ENCODE data around the gene AIPL1.

DNA sequence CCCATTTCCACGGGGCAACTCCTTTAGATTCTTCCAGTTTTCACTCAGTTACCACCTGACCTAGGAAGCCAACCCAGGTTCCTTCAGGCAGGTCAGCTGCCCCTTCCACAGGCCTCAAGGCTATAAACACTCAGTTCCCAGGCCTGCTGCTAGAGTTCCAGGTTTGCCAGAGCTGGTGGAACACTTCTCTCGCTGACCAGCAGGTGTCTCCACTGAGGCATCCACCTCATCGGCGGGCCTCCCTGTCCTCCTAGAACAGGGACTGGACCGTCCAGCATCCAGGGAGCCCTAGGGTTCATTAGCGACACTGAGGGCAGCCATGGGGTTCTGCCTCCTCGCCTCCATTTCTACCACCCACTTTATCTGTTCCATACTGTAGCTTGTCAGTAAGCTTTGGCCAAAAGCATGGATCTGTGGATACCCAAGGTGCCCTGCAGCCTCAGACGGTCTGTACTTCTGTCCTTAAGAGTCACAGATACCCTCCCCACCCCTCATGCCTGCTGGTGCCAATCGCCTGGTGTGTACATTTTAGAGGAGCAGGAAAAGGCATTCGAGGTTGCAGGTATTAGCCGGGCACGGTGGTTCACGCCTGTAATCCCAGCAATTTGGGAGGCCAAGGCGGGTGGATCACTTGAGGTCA lies 38.3 kb upstream of the AIPL1 start:
- TF ChIP-seq SIN3A (IDR thresholded peaks at IDR 0.05; ENCODE audit: borderline replicate concordance, insufficient read depth, low read depth, low read length) (no peak), POLR2AphosphoS5 (IDR thresholded peaks at IDR 0.05; ENCODE audit: low read depth, low read length) (no peak)
- TF ChIP-seq, protein P1, sequence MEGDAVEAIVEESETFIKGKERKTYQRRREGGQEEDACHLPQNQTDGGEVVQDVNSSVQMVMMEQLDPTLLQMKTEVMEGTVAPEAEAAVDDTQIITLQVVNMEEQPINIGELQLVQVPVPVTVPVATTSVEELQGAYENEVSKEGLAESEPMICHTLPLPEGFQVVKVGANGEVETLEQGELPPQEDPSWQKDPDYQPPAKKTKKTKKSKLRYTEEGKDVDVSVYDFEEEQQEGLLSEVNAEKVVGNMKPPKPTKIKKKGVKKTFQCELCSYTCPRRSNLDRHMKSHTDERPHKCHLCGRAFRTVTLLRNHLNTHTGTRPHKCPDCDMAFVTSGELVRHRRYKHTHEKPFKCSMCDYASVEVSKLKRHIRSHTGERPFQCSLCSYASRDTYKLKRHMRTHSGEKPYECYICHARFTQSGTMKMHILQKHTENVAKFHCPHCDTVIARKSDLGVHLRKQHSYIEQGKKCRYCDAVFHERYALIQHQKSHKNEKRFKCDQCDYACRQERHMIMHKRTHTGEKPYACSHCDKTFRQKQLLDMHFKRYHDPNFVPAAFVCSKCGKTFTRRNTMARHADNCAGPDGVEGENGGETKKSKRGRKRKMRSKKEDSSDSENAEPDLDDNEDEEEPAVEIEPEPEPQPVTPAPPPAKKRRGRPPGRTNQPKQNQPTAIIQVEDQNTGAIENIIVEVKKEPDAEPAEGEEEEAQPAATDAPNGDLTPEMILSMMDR (IDR thresholded peaks at IDR 0.05) = peak; percentile 95
